OCI-LY7 (cell line): ENCODE data around the gene PRKG1. TPM values are rescaled to one million over a fixed set of nuclear protein-coding genes. Genes with fewer than 3 reads are reported as not detected.

Source experiments
- BruUV-seq: library from RNA; stranded (reverse); fragments of 400-500 nt; replicated peaks from 2 replicates; lab custom pipeline; 2021; lab: Mats Ljungman, UMichigan
- CTCF ChIA-PET: fragments of 300-600 bp; sonication (Branson Sonifier 250); formaldehyde crosslinking; loops from one replicate; lab custom pipeline; 2022; ENCODE audit warnings: antibody characterized with exemption; ENCODE audit not compliant: unreplicated experiment; lab: Charles Lee
- POLR2A ChIA-PET: fragments of 300-600 bp; sonication (Branson Sonifier 250); formaldehyde crosslinking; loops from one replicate; lab custom pipeline; 2022; ENCODE audit warnings: antibody characterized with exemption; lab: Charles Lee
- DNase-seq: peaks from one replicate; pipeline ENCODE4 v3.0.0-alpha.2; 2015; ENCODE audit warnings: low spot score
- H2AFZ ChIP-seq: fragments of 200-600 bp; sonication (generic), shearing (Covaris generic); 2 replicates; pipeline ENCODE4 v1.6.1; 2014; ENCODE audit warnings: mild to moderate bottlenecking, antibody characterized with exemption, low read length, moderate library complexity
- H3K27ac ChIP-seq: fragments of 200-600 bp; sonication (generic); 2 replicates; pipeline ENCODE4 v1.5.1; 2014; ENCODE audit warnings: mixed run types, low read depth, mild to moderate bottlenecking, moderate library complexity, low read length, inconsistent platforms; ENCODE audit not compliant: poor library complexity, severe bottlenecking
- H3K36me3 ChIP-seq: fragments of 200-600 bp; sonication (generic); 2 replicates; pipeline ENCODE4 v1.6.1; 2014; ENCODE audit warnings: mild to moderate bottlenecking, antibody characterized with exemption, low read length, moderate library complexity, mixed read lengths; ENCODE audit not compliant: insufficient read depth
- H3K4me1 ChIP-seq: fragments of 200-600 bp; sonication (generic); 2 replicates; pipeline ENCODE4 v1.5.1; 2014; ENCODE audit warnings: mild to moderate bottlenecking, low read length; ENCODE audit not compliant: insufficient read depth, poor library complexity, severe bottlenecking
- H3K4me2 ChIP-seq: fragments of 200-600 bp; sonication (generic); 2 replicates; pipeline ENCODE4 v1.6.1; 2014; ENCODE audit warnings: mild to moderate bottlenecking, low read length
- H3K4me3 ChIP-seq: fragments of 200-600 bp; sonication (generic); 2 replicates; pipeline ENCODE4 v1.5.1; 2014; ENCODE audit warnings: mild to moderate bottlenecking, low read depth, low read length; ENCODE audit not compliant: poor library complexity, severe bottlenecking
- H3K79me2 ChIP-seq: fragments of 200-600 bp; sonication (generic); 2 replicates; pipeline ENCODE4 v1.6.1; 2016; ENCODE audit warnings: low read depth, mild to moderate bottlenecking, low read length, moderate library complexity, mixed read lengths; ENCODE audit not compliant: insufficient read depth
- H3K9me2 ChIP-seq: fragments of 200-600 bp; sonication (generic); 2 replicates; pipeline ENCODE4 v1.6.1; 2016; ENCODE audit warnings: mild to moderate bottlenecking, low read length, mixed read lengths; ENCODE audit not compliant: insufficient read depth
- H3K9me3 ChIP-seq: fragments of 200-600 bp; sonication (generic); 2 replicates; pipeline ENCODE4 v1.6.1; 2014; ENCODE audit warnings: mild to moderate bottlenecking, mixed run types, low read length, mixed read lengths
- H4K20me1 ChIP-seq: fragments of 200-600 bp; sonication (generic); 2 replicates; pipeline ENCODE4 v1.6.1; 2014; ENCODE audit warnings: mild to moderate bottlenecking, antibody characterized with exemption, low read length, moderate library complexity, mixed read lengths; ENCODE audit not compliant: insufficient read depth
- CTCF ChIP-seq: fragments of 200-600 bp; sonication (generic); conservative IDR thresholded peaks from 2 replicates; pipeline ENCODE4 v1.5.1; 2014; ENCODE audit warnings: mild to moderate bottlenecking, antibody characterized with exemption, low read length, moderate library complexity, mixed read lengths
- EZH2phosphoT487 ChIP-seq: fragments of 200-600 bp; sonication (generic); IDR thresholded peaks from 2 replicates; pipeline ENCODE4 v1.6.1; 2018; ENCODE audit warnings: low read depth, borderline replicate concordance, mild to moderate bottlenecking, mixed run types, antibody characterized with exemption, low read length, moderate library complexity, mixed read lengths
- intact Hi-C: fragments of 100-400 bp; cut with micrococcal nuclease; formaldehyde crosslinking; loops from one replicate; pipeline ENCODE4 v1.10.0; 2022; ENCODE audit not compliant: unreplicated experiment
- total RNA-seq, 2 experiments: library from RNA; depleted of rRNA in 1 of 2; stranded (reverse); fragments of >200 nt in 1 of 2; shearing (Covaris generic) in 1 of 2; gene quantifications; 2 replicates each; pipeline ENCODE4 v1.2.3, GENCODE V29; 2014 to 2022

PRKG1 gene
- total RNA-seq, 2 experiments from 2014 or later: not detected

DNA sequence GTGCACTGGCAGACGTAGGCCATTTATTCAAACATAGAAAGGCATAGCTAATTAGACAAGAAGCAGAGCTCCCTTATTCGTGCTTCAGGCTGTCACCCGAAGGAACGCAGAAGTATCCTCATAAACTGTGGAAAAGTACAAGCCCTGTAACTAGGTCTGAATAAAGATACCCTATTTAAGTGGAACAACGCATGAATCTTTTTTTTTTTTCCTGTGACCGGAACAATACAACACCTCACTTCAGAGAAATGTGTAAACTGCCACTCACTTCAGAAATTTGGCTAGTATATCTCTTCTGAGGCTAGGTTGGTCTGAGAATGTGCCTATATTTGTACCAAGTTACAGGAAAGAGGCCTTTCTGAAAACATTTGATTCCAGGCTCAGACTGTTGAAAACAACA is 633.1 kb downstream of the PRKG1 start:
- TF ChIP-seq CTCF: no peak
- TF ChIP-seq EZH2phosphoT487: no peak
- POLR2A ChIA-PET: no interaction called here
- DNase-seq: no peak
- H3K27ac ChIP-seq: no peak overlapping the region
- H3K4me3 ChIP-seq: no peak overlapping the region
- BruUV-seq: no TSS peak
- no peak overlapping the region for H2AFZ ChIP-seq
- no peaks in the 10 kb centered on the region for H3K9me2 ChIP-seq
- no peaks in the 10 kb centered on the region for H3K9me3 ChIP-seq
- intact Hi-C loops: no loop called here
- no peaks in the 10 kb centered on the region for H3K79me2 ChIP-seq
- CTCF ChIA-PET: no interaction called here
- H3K36me3 ChIP-seq: no peaks in the 10 kb centered on the region
- H3K4me2 ChIP-seq: no peak overlapping the region
- no peaks in the 10 kb centered on the region for H4K20me1 ChIP-seq
- H3K4me1 ChIP-seq: no peaks in the 10 kb centered on the region

GRCh38 chr10:51707821-51708424 is 633.6 kb downstream of the PRKG1 start:
- TF ChIP-seq EZH2phosphoT487: no peak
- no peak for TF ChIP-seq CTCF
- Histone ChIP-seq H3K4me2 (no peak overlapping the region), H3K9me2 (no peaks in the 10 kb centered on the region), H3K9me3 (no peaks in the 10 kb centered on the region), H3K27ac (no peak overlapping the region), H3K4me1 (no peaks in the 10 kb centered on the region), H3K79me2 (no peaks in the 10 kb centered on the region), H2AFZ (no peak overlapping the region), H4K20me1 (no peaks in the 10 kb centered on the region), H3K4me3 (no peak overlapping the region), H3K36me3 (no peaks in the 10 kb centered on the region)
- no peak for DNase-seq
- POLR2A ChIA-PET: no interaction called here
- CTCF ChIA-PET: no interaction called here
- intact Hi-C loops: no loop called here
- no TSS peak for BruUV-seq

DNA sequence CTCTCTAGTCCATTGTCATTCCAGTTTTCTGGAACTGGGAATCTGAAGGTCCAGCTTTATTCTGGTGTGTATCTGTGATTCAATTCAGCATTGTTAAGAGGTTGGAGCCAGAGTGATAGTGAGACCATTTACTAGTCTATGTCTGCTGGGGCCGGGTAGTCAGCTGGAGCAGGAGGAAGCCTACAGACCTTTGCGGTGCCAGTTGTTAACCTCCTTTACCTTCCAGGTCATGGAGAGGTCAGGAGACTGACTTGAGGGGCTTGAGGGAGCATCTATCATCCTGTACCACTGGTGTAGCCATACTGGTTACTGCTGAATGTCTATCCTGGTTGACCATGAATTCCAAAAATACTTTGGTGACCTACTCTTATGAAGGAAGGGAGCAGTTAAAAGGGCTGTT is 634.3 kb downstream of the PRKG1 start:
- BruUV-seq: no TSS peak
- H3K9me3 ChIP-seq: no peaks in the 10 kb centered on the region
- no peaks in the 10 kb centered on the region for H4K20me1 ChIP-seq
- no peak overlapping the region for H2AFZ ChIP-seq
- H3K79me2 ChIP-seq: no peaks in the 10 kb centered on the region
- no peak overlapping the region for H3K4me2 ChIP-seq
- no peak for DNase-seq
- no peak overlapping the region for H3K27ac ChIP-seq
- TF ChIP-seq CTCF (no peak), EZH2phosphoT487 (no peak)
- H3K9me2 ChIP-seq: no peaks in the 10 kb centered on the region
- H3K4me3 ChIP-seq: no peak overlapping the region
- intact Hi-C loops: no loop called here
- CTCF ChIA-PET: no interaction called here
- H3K36me3 ChIP-seq: no peaks in the 10 kb centered on the region
- H3K4me1 ChIP-seq: no peaks in the 10 kb centered on the region
- POLR2A ChIA-PET: no interaction called here
